Skeletal muscle tissue (tissue), 4 donors: ENCODE data around the gene TBX1. TPM values are rescaled to one million over a fixed set of nuclear protein-coding genes. Genes with fewer than 3 reads are reported as not detected.

Experiments
- H3K27ac ChIP-seq: one replicate; pipeline ENCODE4 v1.7.0; 2013; ENCODE audit warnings: mild to moderate bottlenecking, low read depth, low read length, inconsistent platforms
- H3K27me3 ChIP-seq, 3 donors: one replicate each; pipeline ENCODE4 v1.7.0; 2013; ENCODE audit warnings: low read length in 3 of 3; ENCODE audit not compliant: control insufficient read depth in 3 of 3, insufficient read depth in 3 of 3
- H3K36me3 ChIP-seq, 3 donors: one replicate each; pipeline ENCODE4 v1.7.0; 2013; ENCODE audit warnings: low read length in 3 of 3; ENCODE audit not compliant: control insufficient read depth in 3 of 3, insufficient read depth in 3 of 3
- H3K4me1 ChIP-seq, 3 donors: one replicate each; pipeline ENCODE4 v1.7.0; 2013; ENCODE audit warnings: low read length in 3 of 3, mild to moderate bottlenecking in 3 of 3; ENCODE audit not compliant: control insufficient read depth in 3 of 3, insufficient read depth in 3 of 3
- H3K4me3 ChIP-seq, 3 donors: one replicate each; pipeline ENCODE4 v1.7.0; 2013; ENCODE audit warnings: low read length in 3 of 3
- H3K9ac ChIP-seq, 3 donors: one replicate each; pipeline ENCODE4 v1.7.0; 2013; ENCODE audit warnings: low read length in 3 of 3, mild to moderate bottlenecking in 3 of 3, moderate library complexity in 2 of 3, low read depth in 1 of 3
- H3K9me3 ChIP-seq, 3 donors: one replicate each; pipeline ENCODE4 v1.7.0; 2013; ENCODE audit warnings: low read length in 3 of 3; ENCODE audit not compliant: control insufficient read depth in 3 of 3
- total RNA-seq: library from RNA; depleted of rRNA; stranded (reverse); fragments of >200 nt; gene quantifications from one replicate; pipeline ENCODE4 v1.2.3, GENCODE V29; 2014
- donor health status: Osteomylitis.

TBX1 gene
- total RNA-seq, 1 donor from 2014 or later, result 4.2 TPM

GRCh38 chr22:19811211-19811621, 50.6 kb downstream of the TBX1 start:
- no peaks in the 10 kb centered on the region for H3K9me3 ChIP-seq
- H3K4me3 ChIP-seq, result no peak overlapping the region
- H3K27me3 ChIP-seq, result no peaks in the 10 kb centered on the region
- no peak overlapping the region for H3K27ac ChIP-seq
- no peak overlapping the region for H3K9ac ChIP-seq
- peaks cover 0 to 4% (median 0%) of the 10 kb centered on the region in 3 donors for H3K36me3 ChIP-seq
- peaks cover 0 to 5% (median 3%) of the 10 kb centered on the region in 3 donors for H3K4me1 ChIP-seq

GRCh38 chr22:19811811-19812771, 51.5 kb downstream of the TBX1 start:
- H3K4me1 ChIP-seq, result peaks cover 0 to 3% (median 0%) of the 10 kb centered on the region in 3 donors
- H3K27me3 ChIP-seq, result no peaks in the 10 kb centered on the region
- no peak overlapping the region for H3K9ac ChIP-seq
- H3K27ac ChIP-seq, result no peak overlapping the region
- no peaks in the 10 kb centered on the region for H3K9me3 ChIP-seq
- H3K36me3 ChIP-seq, result peaks cover 0 to 4% (median 0%) of the 10 kb centered on the region in 3 donors
- no peak overlapping the region for H3K4me3 ChIP-seq

GRCh38 chr22:19812910-19813309, 52.3 kb downstream of the TBX1 start:
- Histone ChIP-seq H3K9me3 (no peaks in the 10 kb centered on the region), H3K9ac (no peak overlapping the region), H3K4me3 (no peak overlapping the region), H3K36me3 (peaks cover 0 to 4% (median 0%) of the 10 kb centered on the region in 3 donors), H3K4me1 (peaks cover 0 to 3% (median 0%) of the 10 kb centered on the region in 3 donors), H3K27me3 (no peaks in the 10 kb centered on the region), H3K27ac (no peak overlapping the region)

GRCh38 chr22:19814428-19814827, 53.9 kb downstream of the TBX1 start:
- no peak overlapping the region for H3K9ac ChIP-seq
- peaks cover 0 to 10% (median 6%) of the 10 kb centered on the region in 3 donors for H3K4me1 ChIP-seq
- H3K27me3 ChIP-seq, result no peaks in the 10 kb centered on the region
- H3K9me3 ChIP-seq, result no peaks in the 10 kb centered on the region
- H3K27ac ChIP-seq, result no peak overlapping the region
- H3K4me3 ChIP-seq, result no peak overlapping the region
- peaks cover 0 to 4% (median 0%) of the 10 kb centered on the region in 3 donors for H3K36me3 ChIP-seq

DNA sequence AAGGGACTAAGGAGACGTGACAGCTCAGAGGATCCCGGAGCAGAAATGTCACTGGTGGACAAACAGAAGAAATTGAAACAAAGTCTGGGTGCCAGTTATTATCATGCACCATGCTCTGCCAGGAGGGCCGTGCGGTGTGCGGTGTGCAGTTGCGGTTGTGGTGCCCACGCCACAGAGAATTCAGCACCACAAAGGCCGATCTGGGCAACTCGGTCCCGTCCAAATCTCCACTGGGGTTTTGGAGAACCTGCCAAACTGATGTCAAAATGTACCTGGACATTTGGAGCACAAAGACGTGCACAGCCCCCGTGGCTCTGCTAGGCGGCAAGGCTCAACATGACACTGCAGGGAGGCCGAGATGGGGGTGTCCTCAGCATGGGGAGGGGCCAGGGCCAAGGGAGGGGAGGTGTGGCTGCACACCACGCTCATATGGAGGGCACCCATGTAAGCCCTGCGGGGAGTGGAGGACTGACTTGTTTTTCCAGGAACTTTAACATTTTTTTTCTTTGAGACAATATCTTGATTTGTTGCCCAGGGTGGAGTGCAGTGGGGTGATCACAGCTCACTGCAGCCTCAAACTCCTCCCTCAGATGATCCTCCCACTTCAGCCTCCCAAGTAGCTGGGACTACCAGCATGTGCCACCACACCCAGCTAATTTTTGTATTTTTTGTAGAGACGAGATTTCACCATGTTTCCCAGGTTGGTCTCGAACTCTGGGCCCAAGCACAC, 54.7 kb downstream of the TBX1 start:
- H3K36me3 ChIP-seq, result peaks cover 0 to 4% (median 0%) of the 10 kb centered on the region in 3 donors
- H3K9ac ChIP-seq, result no peak overlapping the region
- H3K4me3 ChIP-seq, result no peak overlapping the region
- no peaks in the 10 kb centered on the region for H3K27me3 ChIP-seq
- H3K9me3 ChIP-seq, result no peaks in the 10 kb centered on the region
- no peak overlapping the region for H3K27ac ChIP-seq
- peaks cover 0 to 9% (median 6%) of the 10 kb centered on the region in 3 donors for H3K4me1 ChIP-seq

DNA sequence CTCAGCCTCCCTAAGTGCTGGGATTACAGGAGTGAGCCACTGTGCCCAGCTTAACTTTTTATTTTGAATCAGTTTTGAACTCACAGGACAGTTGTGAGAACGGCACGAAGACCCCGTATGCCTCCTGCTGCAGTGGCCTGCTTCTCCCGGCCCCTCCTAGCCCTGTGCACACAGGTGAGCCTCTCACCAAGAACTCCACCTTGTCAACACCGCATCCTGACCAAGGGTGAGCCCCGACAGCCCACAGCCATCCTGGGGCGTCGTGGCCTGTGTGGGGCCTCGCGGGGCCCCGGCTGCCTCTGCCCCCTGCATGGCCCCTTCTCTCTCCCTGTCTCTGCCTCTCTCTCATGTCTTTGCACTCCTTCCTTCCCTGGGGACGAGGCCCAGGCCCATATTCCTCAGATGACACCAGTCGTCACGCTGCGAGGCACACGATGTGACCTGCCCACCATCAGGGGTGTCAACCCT, 55.3 kb downstream of the TBX1 start:
- peaks cover 0 to 9% (median 6%) of the 10 kb centered on the region in 3 donors for H3K4me1 ChIP-seq
- H3K4me3 ChIP-seq, result no peak overlapping the region
- H3K36me3 ChIP-seq, result peaks cover 0 to 4% (median 0%) of the 10 kb centered on the region in 3 donors
- H3K27me3 ChIP-seq, result no peaks in the 10 kb centered on the region
- no peak overlapping the region for H3K27ac ChIP-seq
- H3K9ac ChIP-seq, result no peak overlapping the region
- H3K9me3 ChIP-seq, result no peaks in the 10 kb centered on the region

- no peak overlapping the region for H3K27ac ChIP-seq
Measured at GRCh38 chr22:19816372-19817119, 56.0 kb downstream of the TBX1 start.

More at GRCh38 chr22:19816372-19817119, 56.0 kb downstream of the TBX1 start:
- peaks cover 0 to 9% (median 6%) of the 10 kb centered on the region in 3 donors for H3K4me1 ChIP-seq
- H3K4me3 ChIP-seq, result no peak overlapping the region
- H3K27me3 ChIP-seq, result no peaks in the 10 kb centered on the region
- no peaks in the 10 kb centered on the region for H3K9me3 ChIP-seq
- peaks cover 0 to 4% (median 0%) of the 10 kb centered on the region in 3 donors for H3K36me3 ChIP-seq
- H3K9ac ChIP-seq, result no peak overlapping the region

Other genes starting within 250 kb of the TBX1 start
- gene CLDN5, start 236.4 kb upstream of the TBX1 start, total RNA-seq, result 84.0 TPM
- 28.7 TPM for gene SEPTIN5, start 46.3 kb upstream of the TBX1 start, total RNA-seq
- gene GP1BB, start 37.2 kb upstream of the TBX1 start, total RNA-seq, result 6.8 TPM
- gene GNB1L, start 94.1 kb downstream of the TBX1 start, total RNA-seq, result 4.7 TPM
- 9.4 TPM for gene RTL10, start 94.1 kb downstream of the TBX1 start, total RNA-seq
- gene COMT, start 181.0 kb downstream of the TBX1 start, total RNA-seq, result 25.6 TPM
- gene TXNRD2, start 181.0 kb downstream of the TBX1 start, total RNA-seq, result 13.6 TPM